Hepatocyte (in vitro differentiated cells): Measurements from ENCODE around the gene DLEC1.

Experiments used
- CTCF ChIP-seq: fragments of 200-600 bp; sonication (generic); IDR thresholded peaks from 2 replicates; pipeline ENCODE4 v1.5.1; 2016; ENCODE audit warnings: antibody characterized with exemption, mild to moderate bottlenecking; ENCODE audit not compliant: poor library complexity
- EZH2 ChIP-seq: fragments of 200-600 bp; sonication (generic); IDR thresholded peaks from 2 replicates; pipeline ENCODE4 v1.6.1; 2016; ENCODE audit warnings: antibody characterized with exemption, mild to moderate bottlenecking, borderline replicate concordance
- EZH2phosphoT487 ChIP-seq: fragments of 200-600 bp; sonication (generic); IDR thresholded peaks from one replicate; pipeline ENCODE4 v1.6.1; 2018; ENCODE audit warnings: antibody characterized with exemption, mild to moderate bottlenecking, low read depth, moderate library complexity; ENCODE audit not compliant: unreplicated experiment, severe bottlenecking

- TF ChIP-seq CTCF (no peak), EZH2 (no peak), EZH2phosphoT487 (no peak)
Measured at GRCh38 chr3:38102444-38102814, 63.4 kb downstream of the DLEC1 start.
